ENCODE results near the gene CARNS1. TPM values are rescaled to one million over a fixed set of nuclear protein-coding genes. Genes with fewer than 3 reads are reported as not detected.

The CARNS1 gene
- total and polyA plus RNA-seq, 2 of the 8 experiments (the other 6 are each of a cell fraction or from before 2014, with no cell fraction given), result 0.82 to 1.1 TPM

DNA sequence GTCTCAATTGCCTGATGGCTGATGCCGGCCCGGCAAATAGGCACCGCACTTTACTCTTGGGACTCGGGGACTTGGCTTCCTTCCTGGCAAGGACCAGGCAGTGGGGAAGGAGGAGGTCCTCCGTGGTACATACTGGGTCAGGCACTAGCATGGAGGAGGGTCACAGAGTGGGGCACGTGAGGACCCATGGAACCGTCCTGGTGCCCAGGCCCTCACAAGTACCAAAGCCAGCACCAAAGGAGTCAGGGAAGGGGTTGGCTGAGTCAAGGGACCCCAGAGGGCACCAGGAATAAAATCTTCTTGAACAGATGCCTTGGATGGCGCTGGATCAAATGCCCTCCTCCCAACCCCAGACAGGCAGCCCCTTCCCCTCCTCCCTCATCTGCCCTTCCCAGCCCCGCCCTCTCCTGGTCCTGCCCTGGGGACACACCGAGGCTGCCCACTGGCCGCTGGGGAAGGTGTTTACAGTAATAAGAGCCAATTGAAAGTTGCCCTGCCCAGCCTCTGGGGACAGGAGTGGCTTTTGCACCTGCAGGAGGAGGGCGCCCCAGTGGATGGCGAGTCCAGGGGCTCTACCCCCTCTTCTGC is 5.6 kb upstream of the CARNS1 start:
- peak overlapping the region; percentile 60 for H3K4ac ChIP-seq (replicated peaks; ENCODE audit: insufficient read length, low read depth, low read length)
- no peaks in the 10 kb centered on the region for H3K79me1 ChIP-seq (ENCODE audit: low read depth, low read length)
- POLR2A ChIA-PET (ENCODE audit: partially characterized antibody), result interaction anchor here (1.2 kb wide), 1 partner anchor 9 kb away, joined by 6 read pairs; no protein-coding TSS in a partner anchor
- DNase-seq (ENCODE audit: low read depth in 1 of 2, low spot score in 2 of 2), result peak; percentile 56 to 80
- H3K36me3 ChIP-seq (ENCODE audit: control insufficient read depth in 2 of 4, insufficient read depth in 4 of 4, low read length in 3 of 4), result no peaks in the 10 kb centered on the region
- no peaks in the 10 kb centered on the region for H3K9me3 ChIP-seq (ENCODE audit: insufficient read depth in 2 of 2, low read depth in 1 of 2, low read length in 1 of 2)
- H3K4me3 ChIP-seq (ENCODE audit: extremely low read depth in 1 of 4, insufficient read depth in 2 of 4, low read depth in 3 of 4, low read length in 4 of 4), result no peak overlapping the region
- H3K23ac ChIP-seq (ENCODE audit: insufficient read length), result no peak overlapping the region
- peak overlapping the region; percentile 96 for H4K91ac ChIP-seq (replicated peaks; ENCODE audit: insufficient read length, low read length)
- WGBS, 2 experiments (ENCODE audit: extremely low coverage in 1 of 2, insufficient coverage in 1 of 2, insufficient read length in 1 of 2, insufficient replicate concordance in 2 of 2, low coverage in 1 of 2, low lambda C conversion rate in 2 of 2, missing lambda C conversion rate in 1 of 2), result 60% methylated on average over 10 of the region's 13 CpGs; no CpG with 5 or more reads in 1 of the 2 experiments
- peak overlapping the region; percentile 23 to 36; a peak in 2 of 4 replicates for H3K4me2 ChIP-seq (ENCODE audit: insufficient read depth in 1 of 2, low read depth in 2 of 2, low read length in 2 of 2)
- no peaks in the 10 kb centered on the region for H3K23me2 ChIP-seq (ENCODE audit: low read depth, low read length)
- CTCF ChIA-PET (ENCODE audit: partially characterized antibody), result no interaction called here
- H3K9ac ChIP-seq (replicated peaks in 1 of 4; ENCODE audit: extremely low read depth in 1 of 4, low read depth in 3 of 4, low read length in 3 of 4), result no peak overlapping the region
- no peak overlapping the region for H2BK20ac ChIP-seq (ENCODE audit: low read length)
- H3K14ac ChIP-seq (ENCODE audit: insufficient read length), result no peak overlapping the region
- peak overlapping the region; percentile 69 for H4K5ac ChIP-seq (ENCODE audit: insufficient read length, low read depth, low read length)
- H3K18ac ChIP-seq (ENCODE audit: extremely low read depth, low read length), result peak overlapping the region; percentile 71
- no peaks in the 10 kb centered on the region for H3K79me2 ChIP-seq (ENCODE audit: control insufficient read depth in 1 of 2, insufficient read depth in 2 of 2, low read length in 2 of 2)
- H4K8ac ChIP-seq (ENCODE audit: extremely low read depth, insufficient read depth, low read length), result peak overlapping the region; percentile 73
- no peak overlapping the region; the same call in 1 of the 2 replicates for H2AFZ ChIP-seq (ENCODE audit: low read length)
- no peak for FAIRE-seq
- no peak overlapping the region for H3K56ac ChIP-seq (replicated peaks; ENCODE audit: insufficient read length, low read depth, low read length)
- H3K27me3 ChIP-seq (replicated peaks in 1 of 4; ENCODE audit: control insufficient read depth in 3 of 4, extremely low read depth in 1 of 4, insufficient read depth in 3 of 4, low read length in 3 of 4), result peaks cover 0 to 16% (median 5%) of the 10 kb centered on the region in 4 experiments; a peak in 4 of 7 replicates
- H3K4me1 ChIP-seq (replicated peaks in 1 of 4; ENCODE audit: control insufficient read depth in 3 of 4, insufficient read depth in 4 of 4, low read length in 3 of 4), result peaks cover 0 to 11% (median 7%) of the 10 kb centered on the region in 4 experiments; a peak in 5 of 7 replicates
- no peaks in the 10 kb centered on the region for H4K20me1 ChIP-seq (replicated peaks in 1 of 2; ENCODE audit: control insufficient read depth in 1 of 2, insufficient read depth in 2 of 2, low read length in 2 of 2)
- H2AK5ac ChIP-seq (ENCODE audit: low read depth, low read length), result 0 out of 2 replicates have a peak overlapping the region, but pooled peaks have one; percentile 6
- H2BK15ac ChIP-seq (ENCODE audit: low read length), result peak overlapping the region; percentile 98; the same call in 1 of the 2 replicates
- no peak for TF ChIP-seq HDAC6 (IDR thresholded peaks at IDR 0.05; ENCODE audit: low read depth, low read length)
- TF ChIP-seq BCL11A (IDR thresholded peaks at IDR 0.05; ENCODE audit: low read depth in 2 of 2, low read length in 2 of 2), result no peak
- 0 out of 2 replicates have a peak, but pooled peaks have one; percentile 32 for TF ChIP-seq TAF1 (IDR thresholded peaks at IDR 0.05; ENCODE audit: low read depth, low read length)
- no peak for TF ChIP-seq GTF2F1 (IDR thresholded peaks at IDR 0.05; ENCODE audit: borderline replicate concordance, low read depth, low read length)
- TF ChIP-seq SUZ12 (IDR thresholded peaks at IDR 0.05; ENCODE audit: low read length), result no peak
- TF ChIP-seq SP1 (IDR thresholded peaks at IDR 0.05; ENCODE audit: low read depth, low read length), result peak; percentile 25; the same call in 1 of the 2 replicates
- no peak overlapping the region for H2BK120ac ChIP-seq (replicated peaks; ENCODE audit: low read depth, low read length)
- no peak overlapping the region for H3K27ac ChIP-seq (ENCODE audit: low read depth, low read length)
- peak overlapping the region; percentile 87; the same call in 1 of the 2 replicates for H2BK12ac ChIP-seq (ENCODE audit: low read depth, low read length)
- H2BK5ac ChIP-seq (ENCODE audit: low read depth, low read length), result peak overlapping the region; percentile 44; the same call in 1 of the 2 replicates
